Measurements from ENCODE around the gene GPR157.

GPR157 gene

GRCh38 chr1:9052272-9053049 lies 76.4 kb downstream of the GPR157 start:
- no peaks in the 10 kb centered on the region; the same call in 1 of the 2 replicates for H3K79me2 ChIP-seq (ENCODE audit: insufficient read depth, low read length)
- TF ChIP-seq CTCF (IDR thresholded peaks at IDR 0.05; ENCODE audit: low read length) (no peak), EZH2 (IDR thresholded peaks at IDR 0.05; ENCODE audit: borderline replicate concordance, low read length) (no peak)
- peaks cover 88% of the 10 kb centered on the region for H3K36me3 ChIP-seq (ENCODE audit: insufficient read depth, low read length)
- H3K9ac ChIP-seq (ENCODE audit: low read length) = no peak overlapping the region
- no peaks in the 10 kb centered on the region for H4K20me1 ChIP-seq (ENCODE audit: insufficient read depth, low read length)
- H3K9me3 ChIP-seq (ENCODE audit: low read length) = no peaks in the 10 kb centered on the region
- no peaks in the 10 kb centered on the region for H3K9me2 ChIP-seq (ENCODE audit: low read depth, low read length)
- no peak overlapping the region for H2AFZ ChIP-seq (ENCODE audit: low read length)
- no peaks in the 10 kb centered on the region for H3K27me3 ChIP-seq (ENCODE audit: insufficient read depth, low read length)
- no peak overlapping the region for H3K27ac ChIP-seq (ENCODE audit: low read depth, low read length, poor library complexity, severe bottlenecking)
- no peak overlapping the region for H3K4me3 ChIP-seq (ENCODE audit: low read depth, low read length, poor library complexity, severe bottlenecking)
- no peak overlapping the region for H3K4me2 ChIP-seq (ENCODE audit: low read length)
- H3F3A ChIP-seq (ENCODE audit: insufficient read depth, low read length) = 0 out of 2 replicates have a peak, but pooled peaks cover 4% of the 10 kb centered on the region
- H3K4me1 ChIP-seq (ENCODE audit: insufficient read depth, low read length, severe bottlenecking) = peaks cover 5% of the 10 kb centered on the region

GRCh38 chr1:9051379-9051778 lies 77.5 kb downstream of the GPR157 start:
- no peaks in the 10 kb centered on the region for H3K9me2 ChIP-seq (ENCODE audit: low read depth, low read length)
- TF ChIP-seq EZH2 (IDR thresholded peaks at IDR 0.05; ENCODE audit: borderline replicate concordance, low read length) (no peak), CTCF (IDR thresholded peaks at IDR 0.05; ENCODE audit: low read length) (no peak)
- H3K9ac ChIP-seq (ENCODE audit: low read length) = no peak overlapping the region
- H3K9me3 ChIP-seq (ENCODE audit: low read length) = no peaks in the 10 kb centered on the region
- peaks cover 89% of the 10 kb centered on the region for H3K36me3 ChIP-seq (ENCODE audit: insufficient read depth, low read length)
- H4K20me1 ChIP-seq (ENCODE audit: insufficient read depth, low read length) = no peaks in the 10 kb centered on the region
- H3K79me2 ChIP-seq (ENCODE audit: insufficient read depth, low read length) = no peaks in the 10 kb centered on the region; the same call in 1 of the 2 replicates
- no peaks in the 10 kb centered on the region for H3F3A ChIP-seq (ENCODE audit: insufficient read depth, low read length)
- no peak overlapping the region for H2AFZ ChIP-seq (ENCODE audit: low read length)
- no peak overlapping the region for H3K4me3 ChIP-seq (ENCODE audit: low read depth, low read length, poor library complexity, severe bottlenecking)
- no peak overlapping the region for H3K4me2 ChIP-seq (ENCODE audit: low read length)
- H3K27ac ChIP-seq (ENCODE audit: low read depth, low read length, poor library complexity, severe bottlenecking) = no peak overlapping the region
- H3K4me1 ChIP-seq (ENCODE audit: insufficient read depth, low read length, severe bottlenecking) = peaks cover 5% of the 10 kb centered on the region
- no peaks in the 10 kb centered on the region for H3K27me3 ChIP-seq (ENCODE audit: insufficient read depth, low read length)

- no peaks in the 10 kb centered on the region for H3K9me2 ChIP-seq (ENCODE audit: low read depth, low read length)
- H3K4me1 ChIP-seq (ENCODE audit: insufficient read depth, low read length, severe bottlenecking) = peaks cover 5% of the 10 kb centered on the region
- no peak overlapping the region for H3K9ac ChIP-seq (ENCODE audit: low read length)
- no peak overlapping the region for H2AFZ ChIP-seq (ENCODE audit: low read length)
- H3K4me2 ChIP-seq (ENCODE audit: low read length) = no peak overlapping the region
- H3K9me3 ChIP-seq (ENCODE audit: low read length) = no peaks in the 10 kb centered on the region
- H3K79me2 ChIP-seq (ENCODE audit: insufficient read depth, low read length) = no peaks in the 10 kb centered on the region; the same call in 1 of the 2 replicates
- H3K27me3 ChIP-seq (ENCODE audit: insufficient read depth, low read length) = no peaks in the 10 kb centered on the region
- H3F3A ChIP-seq (ENCODE audit: insufficient read depth, low read length) = no peaks in the 10 kb centered on the region
- no peak overlapping the region for H3K27ac ChIP-seq (ENCODE audit: low read depth, low read length, poor library complexity, severe bottlenecking)
- peaks cover 89% of the 10 kb centered on the region for H3K36me3 ChIP-seq (ENCODE audit: insufficient read depth, low read length)
- TF ChIP-seq CTCF (IDR thresholded peaks at IDR 0.05; ENCODE audit: low read length) (no peak), EZH2 (IDR thresholded peaks at IDR 0.05; ENCODE audit: borderline replicate concordance, low read length) (no peak)
- H4K20me1 ChIP-seq (ENCODE audit: insufficient read depth, low read length) = no peaks in the 10 kb centered on the region
- H3K4me3 ChIP-seq (ENCODE audit: low read depth, low read length, poor library complexity, severe bottlenecking) = no peak overlapping the region
Measured at GRCh38 chr1:9050803-9051202, 78.1 kb downstream of the GPR157 start.
